GM12878 (cell line): ENCODE results near the gene SMU1. TPM values are rescaled to one million over a fixed set of nuclear protein-coding genes. Genes with fewer than 3 reads are reported as not detected.

ENCODE experiments used
- ATAC-seq: fragments of 200-7000 bp; cut with Tn5 transposase; 3 replicates; pipeline ENCODE4 v1.9.1; 2020; ENCODE audit warnings: mild to moderate bottlenecking, moderate library complexity
- BruUV-seq: library from RNA; stranded (reverse); fragments of 400-500 nt; replicated peaks from 2 replicates; lab custom pipeline; 2021; lab: Mats Ljungman, UMichigan
- CTCF ChIA-PET: fragments of 300-600 bp; sonication (Branson Sonifier 250); formaldehyde crosslinking; extraction: SDS; loops from one replicate; lab custom pipeline; 2021; ENCODE audit warnings: inconsistent platforms; lab: Yijun Ruan, JAX
- POLR2A ChIA-PET: fragments of 350-600 bp; formaldehyde crosslinking; extraction: SDS; loops from one replicate; lab custom pipeline; 2021; ENCODE audit warnings: inconsistent platforms; lab: Charles Lee
- RAD21 ChIA-PET: fragments of 300-600 bp; sonication (Branson Sonifier 250); formaldehyde crosslinking; loops from one replicate; lab custom pipeline; 2023; ENCODE audit warnings: antibody characterized with exemption; ENCODE audit not compliant: unreplicated experiment; lab: Charles Lee
- SMC1A ChIA-PET: fragments of 300-600 bp; sonication (Branson Sonifier 250); formaldehyde crosslinking; loops from one replicate; lab custom pipeline; 2023; ENCODE audit not compliant: unreplicated experiment, uncharacterized antibody; lab: Charles Lee
- DNase-seq: peaks from one replicate; pipeline ENCODE4 v3.0.0-alpha.2; 2011; ENCODE audit warnings: low read depth, low spot score
- FAIRE-seq: peaks from 3 replicates; lab custom pipeline; 2011; peaks lifted over from hg19 to GRCh38; lab: Jason Lieb, UNC
- H2AFZ ChIP-seq: 2 replicates; pipeline ENCODE4 v1.6.0; 2011; ENCODE audit warnings: low read depth, low read length, control low read depth; ENCODE audit not compliant: control insufficient read depth
- H3K27ac ChIP-seq: 2 replicates; pipeline ENCODE4 v1.5.1; 2011; ENCODE audit warnings: control low read depth; ENCODE audit not compliant: control insufficient read depth, insufficient read depth
- H3K27me3 ChIP-seq, 2 experiments: replicated peaks in 1 of 2; 2 replicates each; pipeline versions ENCODE4 v1.6.0 to v1.6.1; 2011; ENCODE audit warnings: low read length in 1 of 2; ENCODE audit not compliant: control insufficient read depth in 2 of 2, insufficient read depth in 2 of 2
- H3K36me3 ChIP-seq, 2 experiments: 2 replicates each; pipeline ENCODE4 v1.5.1; 2011; ENCODE audit warnings: low read length in 1 of 2; ENCODE audit not compliant: control insufficient read depth in 2 of 2, insufficient read depth in 2 of 2
- H3K4me1 ChIP-seq: 2 replicates; pipeline ENCODE4 v1.6.1; 2011; ENCODE audit warnings: mild to moderate bottlenecking, low read length, moderate library complexity, mixed read lengths; ENCODE audit not compliant: control insufficient read depth, insufficient read depth
- H3K4me2 ChIP-seq: 2 replicates; pipeline ENCODE4 v1.6.0; 2011; ENCODE audit warnings: control low read depth; ENCODE audit not compliant: control insufficient read depth, insufficient read depth
- H3K4me3 ChIP-seq: fragments of 200-600 bp; sonication (generic); 2 replicates; pipeline ENCODE4 v1.5.1; 2016
- H3K79me2 ChIP-seq: 2 replicates; pipeline ENCODE4 v1.6.0; 2011; ENCODE audit warnings: low read length; ENCODE audit not compliant: control insufficient read depth, insufficient read depth
- H3K9ac ChIP-seq: 2 replicates; pipeline ENCODE4 v1.8.0; 2011; ENCODE audit warnings: low read length, control low read depth, mixed read lengths; ENCODE audit not compliant: control insufficient read depth, insufficient read depth
- H3K9me3 ChIP-seq: replicated peaks from 3 replicates; pipeline ENCODE4 v1.5.1; 2011; ENCODE audit warnings: mild to moderate bottlenecking, low read length; ENCODE audit not compliant: control insufficient read depth, insufficient read depth
- H4K20me1 ChIP-seq: 2 replicates; pipeline ENCODE4 v1.6.0; 2011; ENCODE audit not compliant: control insufficient read depth, insufficient read depth
- BRCA1 ChIP-seq: IDR thresholded peaks from 2 replicates; pipeline ENCODE4 v1.6.1; 2011; ENCODE audit warnings: low read depth, low read length, improper control_type of control experiment
- EP300 ChIP-seq, 2 experiments: fragments of 150-350 bp in 1 of 2; IDR thresholded peaks; 2 replicates each; pipeline ENCODE4 v1.6.1; 2011 to 2012; ENCODE audit warnings: low read depth in 2 of 2, low read length in 2 of 2, borderline replicate concordance in 1 of 2, improper control_type of control experiment in 1 of 2, inconsistent platforms in 1 of 2; ENCODE audit not compliant: control insufficient read depth in 1 of 2
- FOS ChIP-seq: IDR thresholded peaks from 3 replicates; pipeline ENCODE4 v1.6.1; 2011; ENCODE audit warnings: borderline replicate concordance; ENCODE audit not compliant: insufficient read length; ENCODE audit errors: extremely low read depth
- IKZF2 ChIP-seq, 2 experiments: fragments of 450-650 bp; IDR thresholded peaks; 2 replicates each; pipeline ENCODE4 v1.6.1; 2017; ENCODE audit warnings: mild to moderate bottlenecking in 2 of 2, moderate library complexity in 2 of 2
- MYC ChIP-seq: IDR thresholded peaks from 2 replicates; pipeline ENCODE4 v1.6.1; 2011; ENCODE audit warnings: mild to moderate bottlenecking, low read length, moderate library complexity, inconsistent platforms; ENCODE audit not compliant: insufficient read depth, insufficient replicate concordance, insufficient read length, severe bottlenecking
- NR2C2 ChIP-seq: IDR thresholded peaks from 2 replicates; pipeline ENCODE4 v1.6.1; 2011; ENCODE audit warnings: borderline replicate concordance, low read depth; ENCODE audit not compliant: control insufficient read depth, insufficient read length
- ZNF592 ChIP-seq: fragments of 450-650 bp; IDR thresholded peaks from 2 replicates; pipeline ENCODE4 v1.6.1; 2017; ENCODE audit warnings: mild to moderate bottlenecking, moderate library complexity
- WGBS: methylation state at CpG from one replicate; pipeline ENCODE4 v1.1.6; 2016; ENCODE audit warnings: low lambda C conversion rate; ENCODE audit not compliant: insufficient replicate concordance, insufficient coverage; ENCODE audit errors: missing lambda C conversion rate; 5-methylcytosine and 5-hydroxymethylcytosine counted together
- in situ Hi-C: fragments of 300-500 bp; cut with MboI; formaldehyde crosslinking; loops from 9 replicates; pipeline ENCODE4 v1.14.3; 2018; ENCODE audit warnings: mixed read lengths
- intact Hi-C: fragments of 100-400 bp; cut with micrococcal nuclease; formaldehyde crosslinking; loops from one replicate; pipeline ENCODE4 v1.14.2; 2022; ENCODE audit not compliant: unreplicated experiment
- polyA plus RNA-seq, 11 experiments: library from polyadenylated mRNA; depleted of rRNA in 4 of 11; unstranded in 6 of 11; stranded (reverse) in 5 of 11; fragments of >200 nt; fragmentation: Nextera tagmentation in 4 of 11; fragmentation: Illumina TruSeq in 1 of 11; extraction: Ambion mirVana in 4 of 11; extraction: Trizol in 1 of 11; gene quantifications; 1 replicate in 1 of 11; 2 replicates in 10 of 11; pipeline versions ENCODE4 v1.2.1 to v1.2.3, GENCODE V29; 2011 to 2016; ENCODE audit warnings: inconsistent platforms in 2 of 11, missing spikeins in 2 of 11, low read depth in 1 of 11
- total RNA-seq, 4 experiments: library from RNA; depleted of rRNA in 3 of 4; stranded (reverse); fragments of >200 nt in 3 of 4; fragmentation: Illumina TruSeq in 1 of 4; extraction: Trizol in 1 of 4; gene quantifications; 2 replicates each; pipeline versions ENCODE4 v1.2.1 to v1.2.3, GENCODE V29; 2013 to 2021
- TF ChIP-seq, protein P1 (sequence below), 3 experiments: IDR thresholded peaks in 2 of 3; conservative IDR thresholded peaks in 1 of 3; 2 replicates each; pipeline ENCODE4 v1.5.1; 2011; ENCODE audit warnings: low read depth in 3 of 3, low read length in 3 of 3, mild to moderate bottlenecking in 3 of 3, control low read depth in 2 of 3, moderate library complexity in 2 of 3, inconsistent platforms in 1 of 3, mixed read lengths in 1 of 3; ENCODE audit not compliant: control insufficient read depth in 2 of 3, insufficient read depth in 1 of 3; ENCODE audit errors: extremely low read depth in 1 of 3
- TF ChIP-seq, protein P2 (sequence below): fragments of 450-650 bp; formaldehyde crosslinking; IDR thresholded peaks from 2 replicates; pipeline ENCODE4 v1.5.0; 2022; ENCODE audit warnings: mild to moderate bottlenecking, missing genetic modification characterization

The SMU1 gene
- total and polyA plus RNA-seq, 10 of the 15 experiments (the other 5 are each of a cell fraction or from before 2014, with no cell fraction given) = 18.5 to 34.6 (median 20.9) TPM

DNA sequence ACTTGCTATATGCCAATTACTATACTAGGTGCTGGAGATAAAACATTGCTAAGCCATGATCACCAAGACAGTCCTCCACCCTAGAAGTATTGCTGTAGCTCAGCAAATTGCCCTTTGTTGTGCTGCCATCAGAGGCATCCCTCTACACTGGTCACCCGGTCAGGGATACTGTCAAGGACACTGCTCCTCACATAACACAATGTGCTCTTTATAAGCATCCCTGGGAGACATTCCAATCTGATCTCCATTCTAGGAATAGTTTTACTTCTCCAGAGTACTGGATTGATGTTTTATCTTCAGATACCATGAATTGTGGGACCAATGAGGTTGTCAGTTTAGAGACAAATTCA is 61.8 kb downstream of the SMU1 start:
- intact Hi-C loops = no loop called here
- TF ChIP-seq MYC = no peak
- no peak for TF ChIP-seq IKZF2 (IDR thresholded peaks at IDR 0.05)
- TF ChIP-seq, protein P1, sequence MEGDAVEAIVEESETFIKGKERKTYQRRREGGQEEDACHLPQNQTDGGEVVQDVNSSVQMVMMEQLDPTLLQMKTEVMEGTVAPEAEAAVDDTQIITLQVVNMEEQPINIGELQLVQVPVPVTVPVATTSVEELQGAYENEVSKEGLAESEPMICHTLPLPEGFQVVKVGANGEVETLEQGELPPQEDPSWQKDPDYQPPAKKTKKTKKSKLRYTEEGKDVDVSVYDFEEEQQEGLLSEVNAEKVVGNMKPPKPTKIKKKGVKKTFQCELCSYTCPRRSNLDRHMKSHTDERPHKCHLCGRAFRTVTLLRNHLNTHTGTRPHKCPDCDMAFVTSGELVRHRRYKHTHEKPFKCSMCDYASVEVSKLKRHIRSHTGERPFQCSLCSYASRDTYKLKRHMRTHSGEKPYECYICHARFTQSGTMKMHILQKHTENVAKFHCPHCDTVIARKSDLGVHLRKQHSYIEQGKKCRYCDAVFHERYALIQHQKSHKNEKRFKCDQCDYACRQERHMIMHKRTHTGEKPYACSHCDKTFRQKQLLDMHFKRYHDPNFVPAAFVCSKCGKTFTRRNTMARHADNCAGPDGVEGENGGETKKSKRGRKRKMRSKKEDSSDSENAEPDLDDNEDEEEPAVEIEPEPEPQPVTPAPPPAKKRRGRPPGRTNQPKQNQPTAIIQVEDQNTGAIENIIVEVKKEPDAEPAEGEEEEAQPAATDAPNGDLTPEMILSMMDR (IDR thresholded peaks at IDR 0.05 in 2 of 3, conservative IDR thresholded peaks at IDR 0.05 in 1 of 3; ENCODE audit: control insufficient read depth in 2 of 3, extremely low read depth in 1 of 3, insufficient read depth in 1 of 3, low read depth in 3 of 3, low read length in 3 of 3) = no peak
- no peak for TF ChIP-seq EP300 (IDR thresholded peaks at IDR 0.05; ENCODE audit: borderline replicate concordance in 1 of 2, control insufficient read depth in 1 of 2, low read depth in 2 of 2, low read length in 2 of 2)
- TF ChIP-seq FOS = no peak
- no peak for TF ChIP-seq NR2C2
- TF ChIP-seq BRCA1 = no peak
- TF ChIP-seq, protein P2, sequence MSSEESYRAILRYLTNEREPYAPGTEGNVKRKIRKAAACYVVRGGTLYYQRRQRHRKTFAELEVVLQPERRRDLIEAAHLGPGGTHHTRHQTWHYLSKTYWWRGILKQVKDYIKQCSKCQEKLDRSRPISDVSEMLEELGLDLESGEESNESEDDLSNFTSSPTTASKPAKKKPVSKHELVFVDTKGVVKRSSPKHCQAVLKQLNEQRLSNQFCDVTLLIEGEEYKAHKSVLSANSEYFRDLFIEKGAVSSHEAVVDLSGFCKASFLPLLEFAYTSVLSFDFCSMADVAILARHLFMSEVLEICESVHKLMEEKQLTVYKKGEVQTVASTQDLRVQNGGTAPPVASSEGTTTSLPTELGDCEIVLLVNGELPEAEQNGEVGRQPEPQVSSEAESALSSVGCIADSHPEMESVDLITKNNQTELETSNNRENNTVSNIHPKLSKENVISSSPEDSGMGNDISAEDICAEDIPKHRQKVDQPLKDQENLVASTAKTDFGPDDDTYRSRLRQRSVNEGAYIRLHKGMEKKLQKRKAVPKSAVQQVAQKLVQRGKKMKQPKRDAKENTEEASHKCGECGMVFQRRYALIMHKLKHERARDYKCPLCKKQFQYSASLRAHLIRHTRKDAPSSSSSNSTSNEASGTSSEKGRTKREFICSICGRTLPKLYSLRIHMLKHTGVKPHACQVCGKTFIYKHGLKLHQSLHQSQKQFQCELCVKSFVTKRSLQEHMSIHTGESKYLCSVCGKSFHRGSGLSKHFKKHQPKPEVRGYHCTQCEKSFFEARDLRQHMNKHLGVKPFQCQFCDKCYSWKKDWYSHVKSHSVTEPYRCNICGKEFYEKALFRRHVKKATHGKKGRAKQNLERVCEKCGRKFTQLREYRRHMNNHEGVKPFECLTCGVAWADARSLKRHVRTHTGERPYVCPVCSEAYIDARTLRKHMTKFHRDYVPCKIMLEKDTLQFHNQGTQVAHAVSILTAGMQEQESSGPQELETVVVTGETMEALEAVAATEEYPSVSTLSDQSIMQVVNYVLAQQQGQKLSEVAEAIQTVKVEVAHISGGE = no peak
- TF ChIP-seq ZNF592 = no peak
- DNase-seq (no peak), ATAC-seq (no peak), FAIRE-seq (no peak)
- Histone ChIP-seq H3K4me1 (no peaks in the 10 kb centered on the region), H3K27ac (no peak overlapping the region), H3K79me2 (no peaks in the 10 kb centered on the region), H3K27me3 (no peaks in the 10 kb centered on the region), H3K9ac (no peak overlapping the region), H3K4me3 (no peak overlapping the region), H3K9me3 (no peaks in the 10 kb centered on the region), H3K4me2 (no peak overlapping the region), H3K36me3 (peaks cover 0 to 3% of the 10 kb centered on the region in 2 experiments; a peak in 1 of 4 replicates), H2AFZ (no peak overlapping the region), H4K20me1 (no peaks in the 10 kb centered on the region)
- ChIA-PET POLR2A (interaction anchor here (0.9 kb wide), 2 partner anchors 9 to 10 kb away, joined by 3 to 5 read pairs; partner anchors contain the start of gene DNAJA1), SMC1A (interaction anchor here (0.9 kb wide), 1 partner anchor 10 kb away, joined by 4 read pairs; no protein-coding TSS in a partner anchor), RAD21 (no interaction called here), CTCF (no interaction called here)
- no TSS peak for BruUV-seq
- in situ Hi-C loops = no loop called here
- 100% methylated on average over 1 of the region's 1 CpG for WGBS
